Measurements from ENCODE around the gene MAP2K6. TPM values are rescaled to one million over a fixed set of nuclear protein-coding genes. Genes with fewer than 3 reads are reported as not detected.

The MAP2K6 gene
- total and polyA plus RNA-seq, 2 of the 8 experiments (the other 6 are each of a cell fraction or from before 2014, with no cell fraction given), result 11.0 to 44.1 TPM

DNA sequence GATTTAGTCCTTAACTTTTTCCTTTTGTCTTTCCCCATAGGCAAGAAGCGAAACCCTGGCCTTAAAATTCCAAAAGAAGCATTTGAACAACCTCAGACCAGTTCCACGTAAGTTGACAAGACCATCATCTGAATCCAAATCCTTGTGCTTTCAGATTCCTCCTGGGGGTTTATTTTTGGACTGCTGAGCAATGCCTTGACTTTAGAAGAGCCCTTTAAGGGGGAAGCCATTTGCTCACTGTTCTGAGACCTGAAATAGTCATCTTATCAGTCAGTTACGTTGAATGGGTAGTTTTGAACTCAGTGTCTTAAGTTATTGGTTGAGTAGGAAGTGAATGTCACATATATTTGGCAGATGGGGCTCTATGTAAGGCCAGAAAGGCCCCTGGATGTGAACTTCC is 91.2 kb downstream of the MAP2K6 start (continued):
- TF ChIP-seq, protein P1, sequence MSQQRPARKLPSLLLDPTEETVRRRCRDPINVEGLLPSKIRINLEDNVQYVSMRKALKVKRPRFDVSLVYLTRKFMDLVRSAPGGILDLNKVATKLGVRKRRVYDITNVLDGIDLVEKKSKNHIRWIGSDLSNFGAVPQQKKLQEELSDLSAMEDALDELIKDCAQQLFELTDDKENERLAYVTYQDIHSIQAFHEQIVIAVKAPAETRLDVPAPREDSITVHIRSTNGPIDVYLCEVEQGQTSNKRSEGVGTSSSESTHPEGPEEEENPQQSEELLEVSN (IDR thresholded peaks at IDR 0.05), result no peak
- TF ChIP-seq CHD2 (IDR thresholded peaks at IDR 0.05; ENCODE audit: low read length) (no peak), BRCA1 (IDR thresholded peaks at IDR 0.05; ENCODE audit: low read depth, low read length) (no peak), KDM4A (IDR thresholded peaks at IDR 0.05; ENCODE audit: low read depth, low read length, severe bottlenecking) (no peak), ZNF274 (IDR thresholded peaks at IDR 0.05; ENCODE audit: borderline replicate concordance, extremely low read depth, low read length) (no peak)

All from H1 (cell line).